ENCODE data around the gene JAG2.

The JAG2 gene

DNA sequence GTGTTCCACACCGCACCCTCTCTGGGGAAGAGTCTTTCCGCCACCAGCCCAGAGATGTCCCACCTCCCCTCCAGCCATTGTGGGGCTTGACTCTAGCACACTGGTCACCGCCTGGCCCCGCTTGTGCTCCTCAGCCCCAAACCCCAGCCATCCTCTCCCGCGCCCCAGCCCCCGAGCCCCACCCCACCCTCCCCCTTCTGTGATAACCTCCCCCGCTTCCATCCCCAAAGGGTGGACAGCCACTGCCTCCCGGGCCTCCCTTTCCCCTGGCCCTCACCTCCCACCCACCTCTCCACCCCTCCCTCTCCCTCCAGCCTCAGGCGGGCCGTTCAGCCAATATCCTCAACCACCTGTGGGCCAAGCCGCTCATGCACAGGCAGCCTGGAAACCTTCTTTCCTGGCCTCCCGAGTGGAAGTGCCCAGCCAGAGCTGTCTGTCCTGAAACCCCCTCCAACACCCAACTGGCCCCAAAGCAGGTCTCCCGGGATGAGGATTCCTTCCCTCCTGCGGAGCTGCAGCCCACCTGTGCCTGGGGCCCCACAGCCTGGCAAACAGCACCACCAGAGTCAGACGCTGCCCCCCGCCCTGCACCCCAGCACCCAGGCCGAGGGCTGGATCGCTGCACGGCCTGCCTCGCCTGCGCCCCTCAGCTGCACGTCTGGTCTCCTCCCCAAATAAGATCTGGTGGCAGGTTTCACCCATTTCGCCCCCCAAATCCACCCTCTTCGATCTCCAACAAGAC lies 39.6 kb upstream of the JAG2 start:
- no peaks in the 10 kb centered on the region for H3K27me3 Mint-ChIP-seq
- no peaks in the 10 kb centered on the region for H3K9me3 Mint-ChIP-seq
- H3K27ac Mint-ChIP-seq: no peak overlapping the region
- H3K36me3 Mint-ChIP-seq (ENCODE audit: low read depth): peaks cover 19% of the 10 kb centered on the region
- no peak for DNase-seq
- no peak overlapping the region for H3K4me3 Mint-ChIP-seq
- H3K4me1 Mint-ChIP-seq (ENCODE audit: low read depth): peaks cover 8% of the 10 kb centered on the region

- Mint-ChIP-seq H3K27ac (no peak overlapping the region), H3K4me3 (no peak overlapping the region), H3K36me3 (ENCODE audit: low read depth) (peaks cover 15% of the 10 kb centered on the region), H3K4me1 (ENCODE audit: low read depth) (peaks cover 11% of the 10 kb centered on the region), H3K27me3 (no peaks in the 10 kb centered on the region), H3K9me3 (no peaks in the 10 kb centered on the region)
- no peak for DNase-seq
Measured at GRCh38 chr14:105207460-105207901, 38.9 kb upstream of the JAG2 start.

DNA sequence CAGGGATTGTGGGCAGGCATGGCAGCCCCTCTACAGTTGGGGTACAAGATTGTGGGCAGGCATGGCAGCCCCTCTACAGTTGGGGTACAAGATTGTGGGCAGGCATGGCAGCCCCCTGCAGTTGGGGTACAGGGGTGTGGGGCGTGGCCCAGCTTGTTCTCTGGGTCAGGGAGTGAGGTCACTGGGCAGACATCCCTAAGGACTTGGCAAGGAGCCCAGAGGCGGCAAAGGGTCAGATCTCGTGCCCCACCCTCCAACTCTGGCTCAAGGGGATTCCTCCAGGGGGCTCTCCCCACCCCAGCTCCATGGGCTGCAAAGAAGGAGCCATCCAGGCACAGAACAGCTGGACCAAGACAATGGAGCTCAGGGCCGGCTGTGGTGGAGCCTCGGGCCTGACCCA lies 38.3 kb upstream of the JAG2 start:
- H3K4me1 Mint-ChIP-seq (ENCODE audit: low read depth): peaks cover 14% of the 10 kb centered on the region
- H3K9me3 Mint-ChIP-seq: no peaks in the 10 kb centered on the region
- H3K27me3 Mint-ChIP-seq: no peaks in the 10 kb centered on the region
- no peak overlapping the region for H3K4me3 Mint-ChIP-seq
- peaks cover 10% of the 10 kb centered on the region for H3K36me3 Mint-ChIP-seq (ENCODE audit: low read depth)
- H3K27ac Mint-ChIP-seq: no peak overlapping the region
- DNase-seq: no peak

DNA sequence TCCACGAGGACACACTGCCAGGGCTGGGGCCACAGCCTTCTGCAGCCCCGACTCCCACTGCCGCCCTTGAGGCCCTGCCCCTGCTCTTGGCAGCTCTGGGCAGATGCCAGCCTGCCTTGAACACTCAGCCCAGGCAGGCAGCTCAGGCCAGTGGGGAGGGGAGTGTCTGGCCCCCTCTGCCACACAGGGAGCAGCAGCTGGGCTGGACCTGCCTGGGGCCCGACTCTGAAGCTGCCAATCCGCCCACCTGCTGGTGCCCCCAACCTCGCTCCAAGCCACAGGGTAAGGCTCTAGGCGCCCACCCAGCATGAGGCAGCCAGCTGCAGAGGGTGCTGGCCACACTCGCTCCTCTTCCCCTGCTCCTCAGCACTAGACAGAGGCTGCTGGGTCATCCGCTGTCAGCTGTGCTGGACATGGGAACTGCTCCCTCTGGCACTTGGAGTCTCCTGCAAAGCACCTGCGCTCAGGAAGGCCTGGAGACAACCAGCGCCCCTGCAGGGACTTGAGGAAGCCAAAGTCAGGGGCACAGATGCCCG lies 37.2 kb upstream of the JAG2 start:
- peaks cover 9% of the 10 kb centered on the region for H3K36me3 Mint-ChIP-seq (ENCODE audit: low read depth)
- H3K4me1 Mint-ChIP-seq (ENCODE audit: low read depth): peaks cover 18% of the 10 kb centered on the region
- no peak overlapping the region for H3K27ac Mint-ChIP-seq

GRCh38 chr14:105204931-105205672 lies 36.5 kb upstream of the JAG2 start:
- Mint-ChIP-seq H3K4me1 (ENCODE audit: low read depth) (peaks cover 18% of the 10 kb centered on the region), H3K36me3 (ENCODE audit: low read depth) (peaks cover 4% of the 10 kb centered on the region), H3K27ac (no peak overlapping the region), H3K4me3 (no peak overlapping the region), H3K9me3 (no peaks in the 10 kb centered on the region), H3K27me3 (peaks cover 8% of the 10 kb centered on the region)
- DNase-seq: no peak

More for the DNA sequence above, 37.2 kb upstream of the JAG2 start:
- no peaks in the 10 kb centered on the region for H3K9me3 Mint-ChIP-seq
- DNase-seq: no peak
- H3K4me3 Mint-ChIP-seq: no peak overlapping the region
- peaks cover 2% of the 10 kb centered on the region for H3K27me3 Mint-ChIP-seq

GRCh38 chr14:105204206-105204930 lies 35.8 kb upstream of the JAG2 start:
- Mint-ChIP-seq H3K9me3 (no peaks in the 10 kb centered on the region), H3K27me3 (peaks cover 15% of the 10 kb centered on the region), H3K4me3 (no peak overlapping the region), H3K4me1 (ENCODE audit: low read depth) (peaks cover 18% of the 10 kb centered on the region), H3K27ac (no peak overlapping the region), H3K36me3 (ENCODE audit: low read depth) (no peaks in the 10 kb centered on the region)
- DNase-seq: no peak

GRCh38 chr14:105203701-105204100 lies 35.1 kb upstream of the JAG2 start:
- Mint-ChIP-seq H3K4me1 (ENCODE audit: low read depth) (peaks cover 18% of the 10 kb centered on the region), H3K9me3 (no peaks in the 10 kb centered on the region), H3K27ac (no peak overlapping the region), H3K4me3 (no peak overlapping the region), H3K36me3 (ENCODE audit: low read depth) (no peaks in the 10 kb centered on the region), H3K27me3 (peaks cover 20% of the 10 kb centered on the region)
- no peak for DNase-seq

DNA sequence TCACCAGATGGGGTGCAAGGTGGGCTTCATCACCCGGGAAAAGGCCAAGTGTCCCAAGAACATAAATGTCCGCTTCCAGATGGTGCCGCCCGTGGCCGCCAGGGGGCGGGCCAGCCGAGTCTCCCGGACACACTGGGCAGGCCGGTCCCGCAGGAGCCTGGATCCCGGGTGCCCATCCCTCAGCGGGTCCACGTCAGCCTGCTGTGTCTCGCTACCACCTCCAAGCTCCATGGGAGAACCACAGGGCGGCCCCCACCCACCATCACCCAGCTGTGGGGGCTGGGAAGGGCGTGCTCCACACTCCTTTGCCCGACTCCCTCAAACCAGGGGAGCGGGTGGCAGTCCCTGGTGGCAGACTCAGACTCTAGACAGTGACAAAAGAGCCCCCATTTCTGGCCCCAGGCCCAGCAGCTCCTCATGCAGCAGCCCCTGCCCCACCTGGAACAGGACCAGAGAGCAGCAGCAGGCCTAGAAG lies 34.5 kb upstream of the JAG2 start:
- Mint-ChIP-seq H3K4me3 (no peak overlapping the region), H3K9me3 (no peaks in the 10 kb centered on the region), H3K36me3 (ENCODE audit: low read depth) (no peaks in the 10 kb centered on the region), H3K4me1 (ENCODE audit: low read depth) (peaks cover 18% of the 10 kb centered on the region), H3K27ac (no peak overlapping the region), H3K27me3 (peaks cover 26% of the 10 kb centered on the region)
- DNase-seq: peak; percentile 79

DNA sequence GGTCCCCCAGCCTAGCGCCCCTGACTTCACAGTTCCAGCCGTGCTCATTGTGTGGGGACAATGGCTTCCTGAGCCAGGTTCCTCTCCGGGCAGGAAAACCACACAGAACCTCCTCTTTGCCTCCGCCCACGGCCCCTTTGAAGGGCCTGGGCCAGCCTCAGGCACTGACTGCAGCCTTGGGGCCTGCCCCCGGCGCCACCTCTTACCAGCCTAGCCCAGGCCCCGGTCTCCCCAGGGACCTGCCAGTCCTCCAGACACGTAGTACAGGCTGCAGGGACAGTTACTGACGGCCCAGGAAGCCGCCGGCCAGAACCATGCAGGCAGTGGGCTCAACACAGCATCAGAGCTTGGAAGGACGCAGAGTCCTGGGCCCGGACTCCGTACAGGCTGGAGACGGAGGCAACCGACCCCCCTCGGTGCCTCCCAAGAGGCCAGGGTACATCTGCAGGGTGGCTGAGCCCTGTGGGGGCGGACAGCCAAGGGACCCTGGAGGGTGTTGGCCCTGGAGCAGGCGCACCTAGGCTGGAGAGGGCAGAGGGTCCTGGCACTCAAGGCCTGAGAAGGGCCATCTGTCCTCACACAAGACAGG lies 33.4 kb upstream of the JAG2 start:
- DNase-seq: peak; percentile 54
- Mint-ChIP-seq H3K27ac (peak overlapping the region; percentile 40), H3K9me3 (no peaks in the 10 kb centered on the region), H3K36me3 (ENCODE audit: low read depth) (no peaks in the 10 kb centered on the region), H3K4me3 (no peak overlapping the region), H3K4me1 (ENCODE audit: low read depth) (peaks cover 21% of the 10 kb centered on the region), H3K27me3 (peaks cover 36% of the 10 kb centered on the region)

- Mint-ChIP-seq H3K4me3 (no peak overlapping the region), H3K9me3 (no peaks in the 10 kb centered on the region), H3K27ac (peak overlapping the region; percentile 40), H3K27me3 (peaks cover 36% of the 10 kb centered on the region), H3K36me3 (ENCODE audit: low read depth) (no peaks in the 10 kb centered on the region), H3K4me1 (ENCODE audit: low read depth) (peaks cover 21% of the 10 kb centered on the region)
- no peak for DNase-seq
Measured at GRCh38 chr14:105201156-105201924, 32.8 kb upstream of the JAG2 start.

DNA sequence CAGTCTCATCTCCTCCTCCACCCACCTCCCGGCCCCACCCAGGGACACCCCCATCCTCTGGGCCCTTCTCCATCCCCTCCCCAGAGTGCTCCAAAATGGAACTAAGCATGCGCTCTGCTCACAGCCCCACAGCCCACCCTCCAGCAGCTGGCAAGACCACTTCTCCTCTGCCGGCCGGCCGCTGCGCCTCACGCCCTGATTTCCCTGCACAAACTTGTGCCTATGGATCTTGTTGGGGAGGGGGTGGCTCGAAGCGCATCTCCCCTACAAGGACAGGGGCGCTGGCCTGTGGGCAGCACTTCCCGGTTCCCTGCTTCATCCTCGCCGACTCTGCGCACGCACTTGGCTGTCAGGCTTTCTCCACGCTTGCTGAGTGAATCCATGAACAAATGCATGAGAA lies 32.1 kb upstream of the JAG2 start:
- Mint-ChIP-seq H3K27me3 (peaks cover 42% of the 10 kb centered on the region), H3K9me3 (no peaks in the 10 kb centered on the region), H3K4me1 (ENCODE audit: low read depth) (peaks cover 27% of the 10 kb centered on the region), H3K4me3 (no peak overlapping the region), H3K36me3 (ENCODE audit: low read depth) (no peaks in the 10 kb centered on the region), H3K27ac (no peak overlapping the region)
- DNase-seq: no peak

- Mint-ChIP-seq H3K9me3 (no peaks in the 10 kb centered on the region), H3K4me3 (no peak overlapping the region), H3K27ac (no peak overlapping the region), H3K4me1 (ENCODE audit: low read depth) (peaks cover 31% of the 10 kb centered on the region), H3K27me3 (peaks cover 46% of the 10 kb centered on the region), H3K36me3 (ENCODE audit: low read depth) (no peaks in the 10 kb centered on the region)
- DNase-seq: no peak
Measured at GRCh38 chr14:105200074-105200473, 31.5 kb upstream of the JAG2 start.

GRCh38 chr14:105199093-105199492 lies 30.5 kb upstream of the JAG2 start:
- Mint-ChIP-seq H3K9me3 (no peaks in the 10 kb centered on the region), H3K4me1 (ENCODE audit: low read depth) (peaks cover 32% of the 10 kb centered on the region), H3K27ac (no peak overlapping the region), H3K4me3 (no peak overlapping the region), H3K36me3 (ENCODE audit: low read depth) (no peaks in the 10 kb centered on the region), H3K27me3 (peaks cover 54% of the 10 kb centered on the region)
- no peak for DNase-seq

All from activated T-cell treated with anti-CD3 and anti-CD28 coated beads, Interleukin-2, amount 50 U/mL, for 24 hours (primary cell).